HepG2 (cell line): Measurements from ENCODE around the gene MED13L.

Experiments
- CBX5 ChIP-seq: sonication (generic); formaldehyde crosslinking; IDR thresholded peaks from 2 replicates; pipeline ENCODE4 v1.4.0; 2020; ENCODE audit warnings: missing genetic modification reagents, borderline replicate concordance
- DDIT3 ChIP-seq: sonication (generic); formaldehyde crosslinking; IDR thresholded peaks from 2 replicates; pipeline ENCODE4 v1.4.0; 2020; ENCODE audit warnings: mild to moderate bottlenecking, missing genetic modification reagents
- MATR3 ChIP-seq: sonication (generic); formaldehyde crosslinking; IDR thresholded peaks from 2 replicates; pipeline ENCODE4 v1.4.0; 2020; ENCODE audit warnings: missing genetic modification reagents
- NFRKB ChIP-seq: fragments of 450-650 bp; IDR thresholded peaks from 2 replicates; pipeline ENCODE4 v1.6.1; 2017
- PAF1 ChIP-seq: IDR thresholded peaks from 2 replicates; pipeline ENCODE4 v1.6.1; 2016; ENCODE audit warnings: missing genetic modification reagents, missing compliant biosample characterization
- RAD21 ChIP-seq: fragments of 450-650 bp; formaldehyde crosslinking; IDR thresholded peaks from 2 replicates; pipeline ENCODE4 v1.5.0; 2020; ENCODE audit warnings: mild to moderate bottlenecking
- REST ChIP-seq, 2 experiments: IDR thresholded peaks; 2 replicates each; pipeline ENCODE4 v1.6.1; 2011 to 2012; ENCODE audit warnings: low read length in 2 of 2, borderline replicate concordance in 1 of 2, low read depth in 1 of 2, mild to moderate bottlenecking in 1 of 2, moderate library complexity in 1 of 2
- TAF1 ChIP-seq: sonication (generic); formaldehyde crosslinking; IDR thresholded peaks from 2 replicates; pipeline ENCODE4 v1.4.0; 2020; ENCODE audit warnings: missing genetic modification reagents
- ZNF232 ChIP-seq: sonication (generic); formaldehyde crosslinking; IDR thresholded peaks from 2 replicates; pipeline ENCODE4 v1.4.0; 2020; ENCODE audit warnings: missing genetic modification reagents, borderline replicate concordance
- ZNF24 ChIP-seq: fragments of 450-650 bp; IDR thresholded peaks from 2 replicates; pipeline ENCODE4 v1.6.1; 2017; ENCODE audit warnings: antibody characterized with exemption, mild to moderate bottlenecking
- ZNF776 ChIP-seq: sonication (generic); formaldehyde crosslinking; IDR thresholded peaks from 2 replicates; pipeline ENCODE4 v1.4.0; 2020; ENCODE audit warnings: mild to moderate bottlenecking, missing genetic modification reagents
- TF ChIP-seq, protein P1 (sequence below): sonication (generic); formaldehyde crosslinking; IDR thresholded peaks from 2 replicates; pipeline ENCODE4 v1.5.0; 2020; ENCODE audit warnings: mild to moderate bottlenecking, missing genetic modification reagents, moderate library complexity
- TF ChIP-seq, protein P2 (sequence below): sonication (generic); formaldehyde crosslinking; IDR thresholded peaks from 2 replicates; pipeline ENCODE4 v1.4.0; 2020; ENCODE audit warnings: missing genetic modification reagents

- TF ChIP-seq NFRKB, result no peak
- TF ChIP-seq TAF1 (CRISPR knock-in tag), result no peak
- TF ChIP-seq ZNF776 (CRISPR knock-in tag), result no peak
- no peak for TF ChIP-seq MATR3 (CRISPR knock-in tag)
- no peak for TF ChIP-seq ZNF232 (CRISPR knock-in tag)
- no peak for TF ChIP-seq PAF1
- no peak for TF ChIP-seq CBX5 (CRISPR knock-in tag)
- TF ChIP-seq RAD21 (CRISPR knock-in tag), result no peak
- TF ChIP-seq REST (IDR thresholded peaks at IDR 0.05; ENCODE audit: borderline replicate concordance in 1 of 2, low read depth in 1 of 2, low read length in 2 of 2), result no peak
- TF ChIP-seq, protein P1, sequence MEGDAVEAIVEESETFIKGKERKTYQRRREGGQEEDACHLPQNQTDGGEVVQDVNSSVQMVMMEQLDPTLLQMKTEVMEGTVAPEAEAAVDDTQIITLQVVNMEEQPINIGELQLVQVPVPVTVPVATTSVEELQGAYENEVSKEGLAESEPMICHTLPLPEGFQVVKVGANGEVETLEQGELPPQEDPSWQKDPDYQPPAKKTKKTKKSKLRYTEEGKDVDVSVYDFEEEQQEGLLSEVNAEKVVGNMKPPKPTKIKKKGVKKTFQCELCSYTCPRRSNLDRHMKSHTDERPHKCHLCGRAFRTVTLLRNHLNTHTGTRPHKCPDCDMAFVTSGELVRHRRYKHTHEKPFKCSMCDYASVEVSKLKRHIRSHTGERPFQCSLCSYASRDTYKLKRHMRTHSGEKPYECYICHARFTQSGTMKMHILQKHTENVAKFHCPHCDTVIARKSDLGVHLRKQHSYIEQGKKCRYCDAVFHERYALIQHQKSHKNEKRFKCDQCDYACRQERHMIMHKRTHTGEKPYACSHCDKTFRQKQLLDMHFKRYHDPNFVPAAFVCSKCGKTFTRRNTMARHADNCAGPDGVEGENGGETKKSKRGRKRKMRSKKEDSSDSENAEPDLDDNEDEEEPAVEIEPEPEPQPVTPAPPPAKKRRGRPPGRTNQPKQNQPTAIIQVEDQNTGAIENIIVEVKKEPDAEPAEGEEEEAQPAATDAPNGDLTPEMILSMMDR (CRISPR knock-in tag), result no peak
- TF ChIP-seq ZNF24, result no peak
- TF ChIP-seq, protein P2, sequence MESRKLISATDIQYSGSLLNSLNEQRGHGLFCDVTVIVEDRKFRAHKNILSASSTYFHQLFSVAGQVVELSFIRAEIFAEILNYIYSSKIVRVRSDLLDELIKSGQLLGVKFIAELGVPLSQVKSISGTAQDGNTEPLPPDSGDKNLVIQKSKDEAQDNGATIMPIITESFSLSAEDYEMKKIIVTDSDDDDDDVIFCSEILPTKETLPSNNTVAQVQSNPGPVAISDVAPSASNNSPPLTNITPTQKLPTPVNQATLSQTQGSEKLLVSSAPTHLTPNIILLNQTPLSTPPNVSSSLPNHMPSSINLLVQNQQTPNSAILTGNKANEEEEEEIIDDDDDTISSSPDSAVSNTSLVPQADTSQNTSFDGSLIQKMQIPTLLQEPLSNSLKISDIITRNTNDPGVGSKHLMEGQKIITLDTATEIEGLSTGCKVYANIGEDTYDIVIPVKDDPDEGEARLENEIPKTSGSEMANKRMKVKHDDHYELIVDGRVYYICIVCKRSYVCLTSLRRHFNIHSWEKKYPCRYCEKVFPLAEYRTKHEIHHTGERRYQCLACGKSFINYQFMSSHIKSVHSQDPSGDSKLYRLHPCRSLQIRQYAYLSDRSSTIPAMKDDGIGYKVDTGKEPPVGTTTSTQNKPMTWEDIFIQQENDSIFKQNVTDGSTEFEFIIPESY (CRISPR knock-in tag), result no peak
- TF ChIP-seq DDIT3 (CRISPR knock-in tag), result no peak
Measured at GRCh38 chr12:116136340-116136739, 141.2 kb downstream of the MED13L start.
